K562 (cell line): ENCODE results near the gene SLC2A9. TPM values are rescaled to one million over a fixed set of nuclear protein-coding genes. Genes with fewer than 3 reads are reported as not detected.
A peak's percentile ranks its signal among the peaks of the same experiment; 100 is the strongest.

ENCODE experiments used
- ATAC-seq: fragments of 200-7000 bp; cut with Tn5 transposase; 3 replicates; pipeline ENCODE4 v1.9.1; 2020; ENCODE audit warnings: moderate library complexity
- BruUV-seq: library from RNA; stranded (reverse); fragments of 400-500 nt; replicated peaks from 2 replicates; lab custom pipeline; 2021; lab: Mats Ljungman, UMichigan
- CTCF ChIA-PET: fragments of 300-600 bp; formaldehyde crosslinking; extraction: SDS; loops from one replicate; lab custom pipeline; 2021; ENCODE audit warnings: low intra/inter-chr PET ratio; lab: Yijun Ruan, JAX
- POLR2A ChIA-PET: fragments of 300-600, 350-650 bp; sonication (Branson Sonifier 250); formaldehyde crosslinking; extraction: SDS; loops from one replicate; lab custom pipeline; 2021; ENCODE audit warnings: antibody characterized with exemption, inconsistent platforms; lab: Yijun Ruan, JAX
- DNase-seq, 4 experiments: peaks; one replicate each; pipeline versions ENCODE4 v3.0.0 to v3.0.0-alpha.2; 2011 to 2018; ENCODE audit warnings: low spot score in 3 of 4, mixed read lengths in 3 of 4; ENCODE audit errors: extremely low read depth in 1 of 4
- FAIRE-seq: peaks from 2 replicates; lab custom pipeline; 2011; peaks lifted over from hg19 to GRCh38; lab: Jason Lieb, UNC
- H2AFZ ChIP-seq: 2 replicates; pipeline ENCODE4 v1.6.0; 2011; ENCODE audit warnings: low read depth, low read length, control low read depth, inconsistent platforms
- H3K27ac ChIP-seq: fragments of 200-600 bp; 3 replicates; pipeline ENCODE4 v1.8.0; 2011; ENCODE audit warnings: low read depth, mild to moderate bottlenecking, control low read depth, inconsistent platforms, low read length, moderate library complexity, mixed read lengths; ENCODE audit errors: extremely low read depth
- H3K27me3 ChIP-seq, 2 experiments: fragments of 300-600 bp in 1 of 2; 2 replicates in 1 of 2; 3 replicates in 1 of 2; pipeline versions ENCODE4 v1.6.0 to v1.8.0; 2011; ENCODE audit warnings: inconsistent platforms in 2 of 2, low read length in 2 of 2, mild to moderate bottlenecking in 1 of 2, mixed read lengths in 1 of 2, moderate library complexity in 1 of 2; ENCODE audit not compliant: control insufficient read depth in 2 of 2, insufficient read depth in 2 of 2
- H3K36me3 ChIP-seq: fragments of 300-600 bp; 3 replicates; pipeline ENCODE4 v1.8.0; 2011; ENCODE audit warnings: mild to moderate bottlenecking, low read length, inconsistent platforms; ENCODE audit not compliant: control insufficient read depth, insufficient read depth
- H3K4me1 ChIP-seq, 2 experiments: fragments of 200-600 bp in 1 of 2; replicated peaks in 1 of 2; 2 replicates in 1 of 2; 3 replicates in 1 of 2; pipeline versions ENCODE4 v1.5.1 to v1.8.0; 2011; ENCODE audit warnings: inconsistent platforms in 2 of 2, low read length in 2 of 2, mild to moderate bottlenecking in 1 of 2, mixed read lengths in 1 of 2, moderate library complexity in 1 of 2; ENCODE audit not compliant: control insufficient read depth in 2 of 2, insufficient read depth in 2 of 2
- H3K4me2 ChIP-seq: 2 replicates; pipeline ENCODE4 v1.6.1; 2011; ENCODE audit warnings: low read length, control low read depth, inconsistent platforms, mixed read lengths; ENCODE audit not compliant: insufficient read depth
- H3K4me3 ChIP-seq: fragments of 200-600 bp; sonication (generic), shearing (Covaris generic); 2 replicates; pipeline ENCODE4 v1.5.1; 2016; ENCODE audit warnings: control low read depth, inconsistent platforms
- H3K79me2 ChIP-seq: fragments of 200-600 bp; 3 replicates; pipeline ENCODE4 v1.8.0; 2011; ENCODE audit warnings: low read length, inconsistent platforms; ENCODE audit not compliant: control insufficient read depth, insufficient read depth
- H3K9ac ChIP-seq, 2 experiments: 2 replicates each; pipeline versions ENCODE4 v1.6.0 to v1.6.1; 2011; ENCODE audit warnings: low read depth in 2 of 2, low read length in 2 of 2, control low read depth in 1 of 2, inconsistent platforms in 1 of 2, mild to moderate bottlenecking in 1 of 2, mixed read lengths in 1 of 2; ENCODE audit not compliant: insufficient read depth in 1 of 2
- H3K9me1 ChIP-seq: one replicate; pipeline ENCODE4 v1.6.0; 2011; ENCODE audit warnings: inconsistent platforms, mild to moderate bottlenecking, low read length, moderate library complexity; ENCODE audit not compliant: control insufficient read depth, insufficient read depth
- H3K9me3 ChIP-seq: replicated peaks from 2 replicates; pipeline ENCODE4 v1.5.1; 2011; ENCODE audit warnings: low read depth, low read length, inconsistent platforms; ENCODE audit not compliant: control insufficient read depth, insufficient read depth
- H4K20me1 ChIP-seq: replicated peaks from 2 replicates; pipeline ENCODE4 v1.6.1; 2011; ENCODE audit warnings: low read length, inconsistent platforms, mixed read lengths; ENCODE audit not compliant: control insufficient read depth, insufficient read depth
- C11orf30 ChIP-seq: fragments of 450-650 bp; IDR thresholded peaks from 2 replicates; pipeline ENCODE4 v1.6.1; 2016; ENCODE audit warnings: low read depth, mild to moderate bottlenecking
- WGBS: fragments of 100-300 bp; shearing (Covaris generic); methylation state at CpG from one replicate; pipeline ENCODE4 v1.1.6; 2016; ENCODE audit warnings: low coverage, mixed read lengths; ENCODE audit not compliant: insufficient coverage; ENCODE audit errors: missing lambda C conversion rate; 5-methylcytosine and 5-hydroxymethylcytosine counted together
- in situ Hi-C: fragments of 300-500 bp; cut with MboI; formaldehyde crosslinking; loops from 4 replicates; pipeline ENCODE4 v1.15.0; 2018; ENCODE audit warnings: inconsistent platforms, mixed read lengths
- intact Hi-C: fragments of 100-400 bp; cut with micrococcal nuclease; formaldehyde crosslinking; loops from 2 replicates; pipeline ENCODE4 v1.14.2; 2022
- polyA plus RNA-seq, 8 experiments: library from polyadenylated mRNA; depleted of rRNA in 4 of 8; stranded (reverse) in 5 of 8; unstranded in 3 of 8; fragments of >200 nt; fragmentation: Nextera tagmentation in 2 of 8; fragmentation: Illumina TruSeq in 1 of 8; extraction: Ambion mirVana in 2 of 8; extraction: Trizol in 1 of 8; gene quantifications; 2 replicates each; pipeline versions ENCODE4 v1.2.1 to v1.2.3, GENCODE V29; 2011 to 2014; ENCODE audit warnings: inconsistent platforms in 1 of 8, missing spikeins in 1 of 8
- total RNA-seq, 7 experiments: library from RNA; depleted of rRNA in 6 of 7; stranded (reverse); fragments of >200 nt in 6 of 7; fragmentation: Illumina TruSeq in 2 of 7; extraction: Trizol in 2 of 7; gene quantifications; 2 replicates each; pipeline versions ENCODE4 v1.2.1 to v1.2.3, GENCODE V29; 2011 to 2021; ENCODE audit warnings: low replicate concordance in 1 of 7
- TF ChIP-seq, protein P1 (sequence below), 2 experiments: fragments of 450-650 bp; conservative IDR thresholded peaks; 2 replicates each; pipeline ENCODE4 v1.6.1; 2017; ENCODE audit warnings: mild to moderate bottlenecking in 2 of 2, moderate library complexity in 2 of 2

The SLC2A9 gene
- total and polyA plus RNA-seq, 9 of the 15 experiments (the other 6 are each of a cell fraction or from before 2014, with no cell fraction given): 0.15 to 1.9 (median 0.76) TPM

DNA sequence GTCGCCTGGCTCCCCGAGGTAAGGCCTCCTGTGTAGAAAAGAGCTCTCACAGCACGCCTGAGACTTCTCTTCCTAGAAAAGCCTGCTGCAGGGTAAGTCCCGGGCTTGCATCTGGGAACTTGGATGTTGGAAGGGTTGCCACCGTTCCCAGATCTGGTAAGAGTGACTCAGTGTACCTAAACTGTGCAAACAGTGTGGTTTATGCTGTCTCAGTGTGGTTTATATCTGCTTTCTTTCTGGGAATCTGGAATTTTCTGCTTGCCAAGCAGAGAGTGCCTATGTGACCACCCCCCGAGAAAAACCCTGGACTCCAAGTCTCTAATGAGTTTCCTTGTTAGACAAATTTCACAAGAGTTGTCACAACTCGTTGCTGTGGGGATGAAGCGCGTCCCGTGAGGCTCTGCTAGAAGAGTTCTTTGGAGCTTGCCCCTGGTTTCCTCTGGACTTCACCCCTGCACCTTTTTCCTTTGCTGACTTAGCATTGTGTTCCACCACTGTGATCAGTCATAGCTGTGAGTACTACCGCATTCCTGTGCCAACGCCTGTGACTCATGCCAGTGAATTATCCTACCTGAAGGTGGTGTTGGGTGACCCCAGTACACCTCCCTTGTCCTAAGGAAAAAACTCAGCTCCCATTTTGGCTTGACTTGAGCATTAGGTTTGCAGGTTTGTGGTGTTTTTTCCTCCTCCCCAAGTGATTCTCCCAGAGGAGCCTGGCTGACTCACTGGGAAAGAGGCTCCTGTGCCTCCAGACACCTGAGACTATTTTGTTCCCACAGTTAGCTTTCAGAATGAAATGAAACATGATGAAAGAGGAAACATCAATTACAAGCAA, 14.5 kb downstream of the SLC2A9 start:
- in situ Hi-C loops (no loop called here), intact Hi-C loops (no loop called here)
- ChIA-PET POLR2A (no interaction called here), CTCF (no interaction called here)
- no peak overlapping the region for H3K27ac ChIP-seq
- H3K27me3 ChIP-seq: peaks cover 2 to 23% of the 10 kb centered on the region in 2 experiments; a peak in 2 of 5 replicates
- BruUV-seq: no TSS peak
- no peak for DNase-seq
- H4K20me1 ChIP-seq: no peaks in the 10 kb centered on the region
- no peak overlapping the region for H3K4me2 ChIP-seq
- no peak overlapping the region for H3K9ac ChIP-seq
- H3K4me1 ChIP-seq: peaks cover 0 to 1% of the 10 kb centered on the region in 2 experiments; a peak in 1 of 5 replicates
- no peaks in the 10 kb centered on the region for H3K79me2 ChIP-seq
- H2AFZ ChIP-seq: no peak overlapping the region
- TF ChIP-seq, protein P1, sequence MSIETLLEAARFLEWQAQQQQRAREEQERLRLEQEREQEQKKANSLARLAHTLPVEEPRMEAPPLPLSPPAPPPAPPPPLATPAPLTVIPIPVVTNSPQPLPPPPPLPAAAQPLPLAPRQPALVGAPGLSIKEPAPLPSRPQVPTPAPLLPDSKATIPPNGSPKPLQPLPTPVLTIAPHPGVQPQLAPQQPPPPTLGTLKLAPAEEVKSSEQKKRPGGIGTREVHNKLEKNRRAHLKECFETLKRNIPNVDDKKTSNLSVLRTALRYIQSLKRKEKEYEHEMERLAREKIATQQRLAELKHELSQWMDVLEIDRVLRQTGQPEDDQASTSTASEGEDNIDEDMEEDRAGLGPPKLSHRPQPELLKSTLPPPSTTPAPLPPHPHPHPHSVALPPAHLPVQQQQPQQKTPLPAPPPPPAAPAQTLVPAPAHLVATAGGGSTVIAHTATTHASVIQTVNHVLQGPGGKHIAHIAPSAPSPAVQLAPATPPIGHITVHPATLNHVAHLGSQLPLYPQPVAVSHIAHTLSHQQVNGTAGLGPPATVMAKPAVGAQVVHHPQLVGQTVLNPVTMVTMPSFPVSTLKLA (conservative IDR thresholded peaks at IDR 0.05): no peak
- TF ChIP-seq C11orf30: 0 out of 2 replicates have a peak, but pooled peaks have one; percentile 5
- no peaks in the 10 kb centered on the region for H3K36me3 ChIP-seq
- 6% methylated on average over 12 of the region's 12 CpGs for WGBS
- no peak for FAIRE-seq
- H3K9me1 ChIP-seq: no peaks in the 10 kb centered on the region
- no peak overlapping the region for H3K4me3 ChIP-seq
- H3K9me3 ChIP-seq: no peaks in the 10 kb centered on the region
- no peak for ATAC-seq
